Lung (tissue), 12 donors: Measurements from ENCODE around the gene ISG20. TPM values are rescaled to one million over a fixed set of nuclear protein-coding genes. Genes with fewer than 3 reads are reported as not detected.

Experiments
- ATAC-seq: fragments of 200-7000 bp; cut with Tn5 transposase; one replicate; pipeline ENCODE4 v1.9.1; 2020; ENCODE audit warnings: moderate number of reproducible peaks; ENCODE audit not compliant: insufficient read depth, low FRiP score
- DNase-seq, 3 donors: peaks; one replicate each; pipeline ENCODE4 v3.0.0-alpha.2; 2013 to 2017
- H3K27ac ChIP-seq, 2 donors: one replicate each; pipeline ENCODE4 v1.5.1; 2013; ENCODE audit warnings: mild to moderate bottlenecking in 2 of 2, moderate library complexity in 2 of 2, control low read depth in 1 of 2, inconsistent platforms in 1 of 2, low read depth in 1 of 2, low read length in 1 of 2
- H3K27me3 ChIP-seq, 3 donors: one replicate each; pipeline ENCODE4 v1.5.1; 2013; ENCODE audit warnings: low read length in 2 of 3; ENCODE audit not compliant: control insufficient read depth in 3 of 3, insufficient read depth in 3 of 3
- H3K36me3 ChIP-seq, 4 donors: one replicate each; pipeline ENCODE4 v1.5.1; 2013; ENCODE audit warnings: low read length in 4 of 4, mild to moderate bottlenecking in 1 of 4, moderate library complexity in 1 of 4; ENCODE audit not compliant: control insufficient read depth in 4 of 4, insufficient read depth in 4 of 4
- H3K4me1 ChIP-seq, 5 donors: one replicate each; pipeline ENCODE4 v1.5.1; 2013; ENCODE audit warnings: low read length in 5 of 5, mild to moderate bottlenecking in 2 of 5, moderate library complexity in 1 of 5; ENCODE audit not compliant: control insufficient read depth in 5 of 5, insufficient read depth in 5 of 5
- H3K4me3 ChIP-seq: one replicate; pipeline ENCODE4 v1.5.1; 2013; ENCODE audit warnings: mild to moderate bottlenecking, control low read depth, moderate library complexity
- H3K9ac ChIP-seq, 2 donors: one replicate each; pipeline ENCODE4 v1.5.1; 2013; ENCODE audit warnings: low read length in 2 of 2, control low read depth in 1 of 2; ENCODE audit not compliant: insufficient read depth in 1 of 2
- H3K9me3 ChIP-seq, 4 donors: one replicate each; pipeline ENCODE4 v1.5.1; 2013; ENCODE audit warnings: low read length in 3 of 4, mild to moderate bottlenecking in 1 of 4, moderate library complexity in 1 of 4; ENCODE audit not compliant: control insufficient read depth in 4 of 4, insufficient read depth in 3 of 4
- CTCF ChIP-seq: IDR thresholded peaks from 2 replicates; pipeline ENCODE4 v1.5.1; 2012; ENCODE audit warnings: mild to moderate bottlenecking; ENCODE audit errors: control extremely low read depth, extremely low read depth
- WGBS, 2 donors: extraction: QIAGEN DNeasy Blood & Tissue Kit; methylation state at CpG; one replicate each; pipeline ENCODE4 v1.1.7; 2013; 5-methylcytosine and 5-hydroxymethylcytosine counted together
- polyA plus RNA-seq, 2 donors: library from polyadenylated mRNA; stranded (reverse); fragments of 200-250 nt; gene quantifications; one replicate each; pipeline ENCODE4 v1.2.1, GENCODE V29; 2013
- total RNA-seq, 2 donors: library from RNA; depleted of rRNA in 1 of 2; stranded (reverse); fragments of >200 nt in 1 of 2; gene quantifications; one replicate each; pipeline ENCODE4 v1.2.1, GENCODE V29; 2014 to 2021
- donor health status: control.
- donor health status: control.
- donor health status: Bipolar disorder and iron deficiency.
- donor health status: healthy.
- donor health status: DM: yes; HTN: yes; CAD: no.

The ISG20 gene
- total and polyA plus RNA-seq, 4 donors, result 18.5 to 61.6 (median 46.6) TPM

- Histone ChIP-seq H3K27ac (no peak overlapping the region), H3K36me3 (peaks cover 0 to 3% (median 0%) of the 10 kb centered on the region in 4 donors), H3K4me1 (peaks cover 0 to 31% (median 0%) of the 10 kb centered on the region in 5 donors), H3K4me3 (no peak overlapping the region), H3K27me3 (no peaks in the 10 kb centered on the region), H3K9me3 (no peaks in the 10 kb centered on the region), H3K9ac (no peak overlapping the region)
- 91 to 94% methylated on average over 8 to 9 of the region's 9 CpGs for WGBS, 2 donors
- no peak for ATAC-seq
- TF ChIP-seq CTCF, result no peak
- no peak for DNase-seq
Measured at GRCh38 chr15:88644741-88645140, 5.9 kb downstream of the ISG20 start.

GRCh38 chr15:88645171-88646087 lies 6.6 kb downstream of the ISG20 start:
- H3K4me3 ChIP-seq, result no peak overlapping the region
- H3K9ac ChIP-seq, result no peak overlapping the region
- no peak for DNase-seq
- 95 to 96% methylated on average over 14 of the region's 14 CpGs for whole genome bisulfite sequencing, 2 donors
- ATAC-seq, result no peak
- H3K9me3 ChIP-seq, result no peaks in the 10 kb centered on the region
- peaks cover 0 to 6% (median 0%) of the 10 kb centered on the region in 4 donors for H3K36me3 ChIP-seq
- H3K27me3 ChIP-seq, result no peaks in the 10 kb centered on the region
- no peak for TF ChIP-seq CTCF
- peaks cover 0 to 32% (median 0%) of the 10 kb centered on the region in 5 donors for H3K4me1 ChIP-seq
- no peak overlapping the region for H3K27ac ChIP-seq

- Histone ChIP-seq H3K9ac (no peak overlapping the region), H3K9me3 (no peaks in the 10 kb centered on the region), H3K4me1 (peaks cover 0 to 31% (median 0%) of the 10 kb centered on the region in 5 donors), H3K27ac (no peak overlapping the region), H3K27me3 (no peaks in the 10 kb centered on the region), H3K36me3 (peaks cover 0 to 7% (median 0%) of the 10 kb centered on the region in 4 donors), H3K4me3 (no peak overlapping the region)
- ATAC-seq (no peak), DNase-seq (no peak)
- no peak for TF ChIP-seq CTCF
- 81 to 83% methylated on average over 1 of the region's 1 CpG for WGBS, 2 donors
Measured at GRCh38 chr15:88646088-88646405, 7.2 kb downstream of the ISG20 start.
